Thyroid gland (tissue), 4 donors: ENCODE results near the gene RBM39. TPM values are rescaled to one million over a fixed set of nuclear protein-coding genes. Genes with fewer than 3 reads are reported as not detected.

Source experiments
- DNase-seq, 2 donors: peaks; one replicate each; pipeline ENCODE4 v3.0.0-alpha.2; 2019
- H3K27ac ChIP-seq, 3 donors: fragments of 200-600 bp; sonication (generic); 1 replicate in 2 of 3; 2 replicates in 1 of 3; pipeline ENCODE4 v1.5.1; 2016 to 2019; ENCODE audit warnings: mild to moderate bottlenecking in 1 of 3, moderate library complexity in 1 of 3
- H3K27me3 ChIP-seq: fragments of 200-600 bp; sonication (generic); one replicate; pipeline ENCODE4 v1.5.1; 2019
- H3K36me3 ChIP-seq, 2 donors: fragments of 200-600 bp; sonication (generic); one replicate each; pipeline ENCODE4 v1.5.1; 2016 to 2019
- H3K4me1 ChIP-seq, 2 donors: fragments of 200-600 bp; sonication (generic); one replicate each; pipeline ENCODE4 v1.5.1; 2017 to 2019
- H3K4me3 ChIP-seq, 3 donors: fragments of 200-600 bp; sonication (generic); replicated peaks in 1 of 3; 1 replicate in 2 of 3; 2 replicates in 1 of 3; pipeline ENCODE4 v1.5.1; 2016; ENCODE audit warnings: mild to moderate bottlenecking in 1 of 3
- H3K9me3 ChIP-seq: fragments of 200-600 bp; sonication (generic); one replicate; pipeline ENCODE4 v1.5.1; 2017
- CTCF ChIP-seq, 6 experiments: fragments of 200-600 bp in 3 of 6; fragments of 450-650 bp in 3 of 6; sonication (generic) in 3 of 6; IDR thresholded peaks; one replicate each; pipeline ENCODE4 v1.5.1; 2016 to 2019; ENCODE audit warnings: antibody characterized with exemption in 6 of 6, mild to moderate bottlenecking in 2 of 6, inconsistent platforms in 1 of 6, moderate library complexity in 1 of 6
- POLR2A ChIP-seq, 2 donors: fragments of 450-650 bp; IDR thresholded peaks; one replicate each; pipeline ENCODE4 v1.6.1; 2017; ENCODE audit warnings: antibody characterized with exemption in 2 of 2, mild to moderate bottlenecking in 2 of 2, moderate library complexity in 1 of 2
- WGBS, 2 donors: methylation state at CpG; one replicate each; pipeline ENCODE4 v1.1.5; 2017; 5-methylcytosine and 5-hydroxymethylcytosine counted together
- intact Hi-C: fragments of 100-400 bp; cut with DNase I; formaldehyde crosslinking; loops from one replicate; pipeline ENCODE4 v1.15.1; 2023
- total RNA-seq, 4 donors: library from RNA; depleted of rRNA; stranded (reverse); fragments of >200 nt; gene quantifications; one replicate each; pipeline ENCODE4 v1.2.3, GENCODE V29; 2016

The RBM39 gene
- total RNA-seq, 4 donors from 2014 or later = 315 to 475 (median 368) TPM

GRCh38 chr20:35661908-35662307 lies 80.2 kb downstream of the RBM39 start:
- WGBS, 2 donors = 43 to 45% methylated on average over 3 of the region's 3 CpGs
- Histone ChIP-seq H3K27me3 (no peaks in the 10 kb centered on the region), H3K36me3 (no peaks in the 10 kb centered on the region), H3K4me3 (no peak overlapping the region), H3K9me3 (no peaks in the 10 kb centered on the region), H3K27ac (peak overlapping the region in 1 of 3 donors; percentile 1), H3K4me1 (peaks cover 46 to 47% of the 10 kb centered on the region in 2 donors)
- intact Hi-C loops = no loop called here
- no peak for TF ChIP-seq CTCF (IDR thresholded peaks at IDR 0.05)
- TF ChIP-seq POLR2A (IDR thresholded peaks at IDR 0.05) = no peak
- no peak for DNase-seq

DNA sequence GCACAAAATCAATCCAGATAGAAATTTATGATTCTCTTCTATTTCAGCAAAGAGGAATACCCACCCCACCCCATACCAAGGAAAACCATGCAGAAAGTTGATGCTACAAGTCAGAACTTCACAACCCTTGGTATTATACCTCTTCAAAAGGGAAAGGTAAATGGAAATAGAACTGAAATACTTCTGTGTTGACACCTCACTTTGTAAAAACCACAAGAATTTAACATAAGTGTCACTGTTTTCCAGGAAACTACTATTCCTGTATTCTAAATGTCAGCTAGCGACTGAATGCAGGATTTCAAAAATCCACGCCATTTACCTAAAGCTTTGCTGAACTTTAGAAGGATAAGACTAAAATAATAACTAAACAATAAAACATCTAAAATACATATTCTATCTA lies 81.0 kb downstream of the RBM39 start:
- Histone ChIP-seq H3K4me3 (no peak overlapping the region), H3K9me3 (no peaks in the 10 kb centered on the region), H3K4me1 (peaks cover 47% of the 10 kb centered on the region in 2 donors), H3K36me3 (no peaks in the 10 kb centered on the region), H3K27me3 (no peaks in the 10 kb centered on the region), H3K27ac (no peak overlapping the region)
- no peak for TF ChIP-seq CTCF (IDR thresholded peaks at IDR 0.05)
- TF ChIP-seq POLR2A (IDR thresholded peaks at IDR 0.05) = no peak
- no peak for DNase-seq
- WGBS, 2 donors = 85 to 87% methylated on average over 2 of the region's 2 CpGs
- intact Hi-C loops = no loop called here

DNA sequence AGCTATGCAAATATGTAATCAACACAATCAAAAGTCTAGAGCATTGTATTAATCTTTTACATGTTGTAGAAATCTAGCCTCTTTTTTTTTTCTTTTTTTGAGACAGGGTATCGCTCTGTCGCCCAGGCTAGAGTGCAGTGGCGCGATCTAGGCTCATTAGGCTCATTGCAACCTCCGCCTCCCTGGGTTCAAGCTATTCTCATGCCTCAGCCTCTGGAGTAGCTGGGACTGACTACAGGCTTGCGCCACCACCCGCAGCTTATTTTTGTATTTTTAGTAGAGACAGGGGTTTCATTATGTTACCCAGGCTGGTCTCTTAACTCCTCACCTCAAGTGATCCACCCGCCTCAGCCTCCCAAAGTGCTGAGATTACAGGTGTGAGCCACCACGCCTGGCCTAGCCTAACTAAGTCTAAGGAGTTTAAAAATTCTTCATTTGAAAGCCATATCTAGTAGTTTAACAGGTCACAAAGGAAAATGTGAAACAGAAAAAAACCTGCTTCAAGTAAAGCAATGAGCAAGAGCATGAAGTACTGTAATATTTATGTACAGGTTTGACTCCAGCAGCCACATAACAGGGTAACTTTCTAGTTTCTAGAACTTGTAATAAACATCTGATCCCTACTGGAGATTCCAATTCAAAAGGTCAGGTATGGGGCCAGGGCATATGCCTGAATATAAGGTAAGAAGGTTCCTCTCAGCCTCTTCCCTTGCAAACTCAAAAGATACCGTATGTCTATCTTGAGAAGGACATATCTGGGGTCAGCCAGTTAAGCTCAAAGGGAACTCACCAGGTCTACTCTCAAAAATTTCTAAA lies 81.7 kb downstream of the RBM39 start:
- TF ChIP-seq CTCF (IDR thresholded peaks at IDR 0.05) (no peak), POLR2A (IDR thresholded peaks at IDR 0.05) (no peak)
- no peaks in the 10 kb centered on the region for H3K9me3 ChIP-seq
- H3K27ac ChIP-seq = no peak overlapping the region
- WGBS, 2 donors = 91 to 92% methylated on average over 10 of the region's 10 CpGs
- no peak for DNase-seq
- no peaks in the 10 kb centered on the region for H3K27me3 ChIP-seq
- H3K36me3 ChIP-seq = no peaks in the 10 kb centered on the region
- intact Hi-C loops = no loop called here
- peaks cover 47% of the 10 kb centered on the region in 2 donors for H3K4me1 ChIP-seq
- no peak overlapping the region for H3K4me3 ChIP-seq

- Histone ChIP-seq H3K36me3 (peaks cover 17 to 21% of the 10 kb centered on the region in 2 donors), H3K4me3 (no peak overlapping the region), H3K4me1 (peaks cover 35 to 39% of the 10 kb centered on the region in 2 donors), H3K27ac (peak overlapping the region in 1 of 3 donors; percentile 17), H3K9me3 (no peaks in the 10 kb centered on the region), H3K27me3 (no peaks in the 10 kb centered on the region)
- TF ChIP-seq CTCF (IDR thresholded peaks at IDR 0.05) (no peak), POLR2A (IDR thresholded peaks at IDR 0.05) (no peak)
- intact Hi-C loops = no loop called here
- 10 to 11% methylated on average over 1 of the region's 1 CpG for WGBS, 2 donors
- no peak for DNase-seq
Observed at GRCh38 chr20:35657271-35657670, 84.8 kb downstream of the RBM39 start.

GRCh38 chr20:35654415-35654814 lies 87.6 kb downstream of the RBM39 start:
- H3K27me3 ChIP-seq = no peaks in the 10 kb centered on the region
- DNase-seq = no peak
- H3K4me1 ChIP-seq = peaks cover 13 to 15% of the 10 kb centered on the region in 2 donors
- no peaks in the 10 kb centered on the region for H3K9me3 ChIP-seq
- intact Hi-C loops = no loop called here
- H3K36me3 ChIP-seq = peaks cover 17 to 21% of the 10 kb centered on the region in 2 donors
- no peak overlapping the region for H3K4me3 ChIP-seq
- TF ChIP-seq POLR2A (IDR thresholded peaks at IDR 0.05) (no peak), CTCF (IDR thresholded peaks at IDR 0.05) (no peak)
- 96 to 97% methylated on average over 9 of the region's 9 CpGs for WGBS, 2 donors
- no peak overlapping the region for H3K27ac ChIP-seq
